ENCODE results near the gene VSTM2B.

VSTM2B gene

DNA sequence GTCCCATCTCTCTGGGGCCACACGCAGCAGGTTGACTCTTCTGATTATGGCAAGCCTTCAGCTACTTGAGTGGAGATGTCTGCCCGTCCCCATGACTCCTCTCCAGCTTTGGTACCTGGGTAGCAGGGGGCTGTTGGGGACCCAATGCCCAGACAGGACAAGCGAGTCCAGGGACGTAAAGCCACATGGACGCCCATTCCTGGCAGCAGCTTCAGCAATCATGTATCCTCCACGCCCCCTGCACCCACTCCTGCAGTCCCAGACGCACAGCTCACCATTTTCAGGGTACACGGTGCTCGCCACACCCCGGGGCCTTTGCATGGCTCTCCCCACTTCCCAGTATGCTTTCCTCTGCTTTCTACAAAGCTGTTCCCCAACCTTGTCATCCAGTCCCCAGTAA, 22.0 kb upstream of the VSTM2B start:
- Histone ChIP-seq H3K4me3 (ENCODE audit: severe bottlenecking) (no peak overlapping the region), H3K27me3 (ENCODE audit: insufficient read depth, poor library complexity, severe bottlenecking) (no peaks in the 10 kb centered on the region), H3K27ac (ENCODE audit: poor library complexity, severe bottlenecking) (no peak overlapping the region), H3K4me1 (ENCODE audit: insufficient read depth, poor library complexity, severe bottlenecking) (no peaks in the 10 kb centered on the region), H3K9me3 (ENCODE audit: severe bottlenecking) (no peaks in the 10 kb centered on the region), H3K36me3 (ENCODE audit: low read depth) (no peaks in the 10 kb centered on the region)
- TF ChIP-seq, protein P1, sequence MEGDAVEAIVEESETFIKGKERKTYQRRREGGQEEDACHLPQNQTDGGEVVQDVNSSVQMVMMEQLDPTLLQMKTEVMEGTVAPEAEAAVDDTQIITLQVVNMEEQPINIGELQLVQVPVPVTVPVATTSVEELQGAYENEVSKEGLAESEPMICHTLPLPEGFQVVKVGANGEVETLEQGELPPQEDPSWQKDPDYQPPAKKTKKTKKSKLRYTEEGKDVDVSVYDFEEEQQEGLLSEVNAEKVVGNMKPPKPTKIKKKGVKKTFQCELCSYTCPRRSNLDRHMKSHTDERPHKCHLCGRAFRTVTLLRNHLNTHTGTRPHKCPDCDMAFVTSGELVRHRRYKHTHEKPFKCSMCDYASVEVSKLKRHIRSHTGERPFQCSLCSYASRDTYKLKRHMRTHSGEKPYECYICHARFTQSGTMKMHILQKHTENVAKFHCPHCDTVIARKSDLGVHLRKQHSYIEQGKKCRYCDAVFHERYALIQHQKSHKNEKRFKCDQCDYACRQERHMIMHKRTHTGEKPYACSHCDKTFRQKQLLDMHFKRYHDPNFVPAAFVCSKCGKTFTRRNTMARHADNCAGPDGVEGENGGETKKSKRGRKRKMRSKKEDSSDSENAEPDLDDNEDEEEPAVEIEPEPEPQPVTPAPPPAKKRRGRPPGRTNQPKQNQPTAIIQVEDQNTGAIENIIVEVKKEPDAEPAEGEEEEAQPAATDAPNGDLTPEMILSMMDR (IDR thresholded peaks at IDR 0.05; ENCODE audit: poor library complexity, severe bottlenecking): no peak
- DNase-seq (ENCODE audit: low spot score) (no peak), ATAC-seq (ENCODE audit: low read depth) (no peak)

DNA sequence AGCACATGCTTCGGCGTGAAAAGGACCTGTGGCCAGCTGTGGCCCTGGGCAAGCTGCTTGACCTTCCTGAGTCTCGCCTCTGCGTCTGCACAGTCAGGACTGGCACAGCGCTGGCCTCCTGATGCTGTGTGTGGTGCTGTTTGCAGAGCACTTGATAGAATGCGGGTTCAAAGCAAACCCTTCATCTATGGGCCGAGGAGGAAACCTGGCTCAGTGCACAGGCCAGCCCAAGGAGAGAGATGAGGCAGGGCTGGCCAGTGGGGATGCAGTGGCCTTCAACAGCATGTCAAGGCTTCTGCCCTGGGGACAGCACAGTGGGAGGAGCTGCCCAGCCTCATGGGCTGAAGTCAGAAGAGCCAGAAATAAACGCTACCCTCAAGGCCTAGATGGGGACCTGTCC, 21.3 kb upstream of the VSTM2B start:
- no peaks in the 10 kb centered on the region for H3K9me3 ChIP-seq (ENCODE audit: severe bottlenecking)
- no peaks in the 10 kb centered on the region for H3K27me3 ChIP-seq (ENCODE audit: insufficient read depth, poor library complexity, severe bottlenecking)
- no peaks in the 10 kb centered on the region for H3K36me3 ChIP-seq (ENCODE audit: low read depth)
- H3K4me1 ChIP-seq (ENCODE audit: insufficient read depth, poor library complexity, severe bottlenecking): no peaks in the 10 kb centered on the region
- no peak; the same call in 2 of the 3 replicates for ATAC-seq (ENCODE audit: low read depth)
- no peak overlapping the region for H3K4me3 ChIP-seq (ENCODE audit: severe bottlenecking)
- no peak for DNase-seq (ENCODE audit: low spot score)
- H3K27ac ChIP-seq (ENCODE audit: poor library complexity, severe bottlenecking): no peak overlapping the region
- TF ChIP-seq, protein P1 (IDR thresholded peaks at IDR 0.05; ENCODE audit: poor library complexity, severe bottlenecking): no peak

DNA sequence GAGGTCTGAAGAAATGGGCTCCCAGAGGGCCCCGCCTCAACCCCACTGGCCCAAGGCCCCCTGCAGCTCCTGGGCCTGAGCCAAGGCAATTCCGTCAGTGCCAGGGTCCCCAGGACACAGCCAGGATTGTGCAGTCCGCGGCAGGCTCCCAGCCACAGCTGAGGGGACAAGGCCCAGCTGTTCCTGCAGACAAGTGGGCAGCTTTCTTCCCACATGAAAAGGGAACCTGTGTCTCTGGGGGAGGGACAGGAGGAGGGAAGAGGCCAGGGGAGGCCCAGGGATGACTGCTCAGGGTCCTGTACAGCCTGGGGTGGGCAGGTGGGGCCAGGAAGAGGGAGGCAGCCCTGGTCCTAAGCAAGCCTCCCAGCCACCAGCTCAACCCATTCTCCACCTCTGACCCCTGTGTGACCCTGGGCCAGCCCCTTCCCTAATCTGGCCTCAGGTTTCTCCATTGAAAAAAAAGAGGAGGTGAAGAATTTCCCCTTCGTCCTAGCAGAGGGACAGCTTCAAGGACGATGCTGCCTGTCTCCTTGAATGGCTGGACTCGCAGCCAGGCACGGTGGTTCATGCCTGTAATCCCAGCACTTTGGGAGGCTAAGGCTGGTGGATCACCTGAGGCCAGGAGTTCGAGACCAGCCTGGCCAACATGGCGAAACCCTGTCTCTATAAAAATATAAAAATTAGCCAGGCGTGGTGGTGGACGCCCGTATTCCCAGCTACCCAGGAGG, 20.5 kb upstream of the VSTM2B start:
- Histone ChIP-seq H3K27ac (ENCODE audit: poor library complexity, severe bottlenecking) (no peak overlapping the region), H3K4me3 (ENCODE audit: severe bottlenecking) (no peak overlapping the region), H3K4me1 (ENCODE audit: insufficient read depth, poor library complexity, severe bottlenecking) (no peaks in the 10 kb centered on the region), H3K36me3 (ENCODE audit: low read depth) (no peaks in the 10 kb centered on the region), H3K9me3 (ENCODE audit: severe bottlenecking) (no peaks in the 10 kb centered on the region), H3K27me3 (ENCODE audit: insufficient read depth, poor library complexity, severe bottlenecking) (no peaks in the 10 kb centered on the region)
- ATAC-seq (ENCODE audit: low read depth) (no peak), DNase-seq (ENCODE audit: low spot score) (no peak)
- TF ChIP-seq, protein P1 (IDR thresholded peaks at IDR 0.05; ENCODE audit: poor library complexity, severe bottlenecking): no peak

DNA sequence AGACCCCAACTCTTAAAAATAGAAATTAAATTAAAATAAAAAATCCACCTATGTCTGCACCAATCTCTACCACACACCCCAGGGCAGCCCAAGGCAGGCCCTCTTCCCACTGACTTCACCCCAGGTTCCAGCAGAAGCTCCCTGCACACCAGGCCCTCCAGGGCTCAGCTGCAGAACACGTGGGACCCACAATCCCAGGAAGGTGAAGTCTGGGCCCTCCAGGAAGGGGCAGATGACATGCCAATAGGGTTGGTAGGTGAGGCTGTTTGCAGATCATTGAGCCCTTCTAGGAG, 19.2 kb upstream of the VSTM2B start:
- TF ChIP-seq, protein P1 (IDR thresholded peaks at IDR 0.05; ENCODE audit: poor library complexity, severe bottlenecking): no peak
- no peaks in the 10 kb centered on the region for H3K4me1 ChIP-seq (ENCODE audit: insufficient read depth, poor library complexity, severe bottlenecking)
- no peak for DNase-seq (ENCODE audit: low spot score)
- H3K9me3 ChIP-seq (ENCODE audit: severe bottlenecking): no peaks in the 10 kb centered on the region
- no peaks in the 10 kb centered on the region for H3K27me3 ChIP-seq (ENCODE audit: insufficient read depth, poor library complexity, severe bottlenecking)
- H3K27ac ChIP-seq (ENCODE audit: poor library complexity, severe bottlenecking): no peak overlapping the region
- H3K4me3 ChIP-seq (ENCODE audit: severe bottlenecking): no peak overlapping the region
- no peaks in the 10 kb centered on the region for H3K36me3 ChIP-seq (ENCODE audit: low read depth)
- no peak for ATAC-seq (ENCODE audit: low read depth)

DNA sequence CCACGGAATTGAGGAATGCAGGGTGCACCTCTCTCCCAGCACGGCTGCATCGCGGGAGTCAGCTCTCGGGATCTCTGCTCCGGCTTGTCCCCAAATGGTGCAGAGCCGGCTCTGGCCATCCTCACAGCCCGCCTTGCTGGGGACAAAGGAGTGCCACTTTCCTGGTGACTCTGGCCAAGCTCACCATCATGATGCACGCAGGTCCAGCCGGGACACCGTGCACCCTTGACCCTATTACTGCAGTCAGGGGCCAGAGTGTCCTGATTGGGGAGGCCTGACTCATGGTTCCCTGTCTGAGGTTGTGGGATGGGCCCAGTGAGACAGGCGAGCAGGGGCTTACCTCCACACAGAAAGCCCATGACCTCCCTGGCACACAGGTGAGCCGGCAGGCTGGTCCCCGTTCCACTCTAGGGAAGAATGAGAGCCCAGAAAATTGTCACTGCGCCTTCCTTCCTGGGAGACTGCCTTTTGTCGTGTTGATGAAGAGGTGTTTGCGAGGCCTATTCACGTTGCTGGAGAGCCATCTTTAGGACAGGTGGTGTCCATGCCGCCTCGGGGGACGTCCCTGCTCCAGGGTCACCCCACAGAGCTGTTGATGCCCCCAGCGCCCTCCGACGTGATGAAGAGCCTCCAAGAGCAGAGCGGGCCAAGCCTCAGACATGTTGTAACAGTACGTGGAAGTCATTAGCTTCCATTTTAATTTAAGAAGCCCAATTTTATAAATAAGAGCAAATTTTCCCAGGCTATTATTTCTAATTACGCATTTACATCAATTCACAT, 18.5 kb upstream of the VSTM2B start:
- no peaks in the 10 kb centered on the region for H3K27me3 ChIP-seq (ENCODE audit: insufficient read depth, poor library complexity, severe bottlenecking)
- TF ChIP-seq, protein P1 (IDR thresholded peaks at IDR 0.05; ENCODE audit: poor library complexity, severe bottlenecking): no peak
- H3K9me3 ChIP-seq (ENCODE audit: severe bottlenecking): no peaks in the 10 kb centered on the region
- no peak overlapping the region for H3K4me3 ChIP-seq (ENCODE audit: severe bottlenecking)
- ATAC-seq (ENCODE audit: low read depth) (no peak), DNase-seq (ENCODE audit: low spot score) (no peak)
- H3K27ac ChIP-seq (ENCODE audit: poor library complexity, severe bottlenecking): no peak overlapping the region
- no peaks in the 10 kb centered on the region for H3K36me3 ChIP-seq (ENCODE audit: low read depth)
- H3K4me1 ChIP-seq (ENCODE audit: insufficient read depth, poor library complexity, severe bottlenecking): no peaks in the 10 kb centered on the region

All from RWPE2 (cell line).